Measurements from ENCODE around the gene TNFAIP8. TPM values are rescaled to one million over a fixed set of nuclear protein-coding genes. Genes with fewer than 3 reads are reported as not detected.

Gene TNFAIP8
- total RNA-seq, 1 donor, result 242 TPM

GRCh38 chr5:119385536-119386128, 29.8 kb downstream of the TNFAIP8 start:
- H3K27me3 ChIP-seq (ENCODE audit: insufficient read depth, low read length), result no peaks in the 10 kb centered on the region
- H3K4me1 ChIP-seq (ENCODE audit: insufficient read depth, low read length), result peaks cover 51% of the 10 kb centered on the region
- H3K9me3 ChIP-seq (ENCODE audit: low read depth, low read length), result no peaks in the 10 kb centered on the region
- no peak overlapping the region for H3K4me3 ChIP-seq (ENCODE audit: low read length)

- Histone ChIP-seq H3K4me3 (ENCODE audit: low read length) (no peak overlapping the region), H3K9me3 (ENCODE audit: low read depth, low read length) (no peaks in the 10 kb centered on the region), H3K27me3 (ENCODE audit: insufficient read depth, low read length) (no peaks in the 10 kb centered on the region), H3K4me1 (ENCODE audit: insufficient read depth, low read length) (peaks cover 54% of the 10 kb centered on the region)
These were observed 31.0 kb downstream of the TNFAIP8 start for GRCh38 chr5:119386596-119387344.

GRCh38 chr5:119387945-119388618, 32.3 kb downstream of the TNFAIP8 start:
- Histone ChIP-seq H3K9me3 (ENCODE audit: low read depth, low read length) (no peaks in the 10 kb centered on the region), H3K4me1 (ENCODE audit: insufficient read depth, low read length) (peaks cover 51% of the 10 kb centered on the region), H3K27me3 (ENCODE audit: insufficient read depth, low read length) (no peaks in the 10 kb centered on the region), H3K4me3 (ENCODE audit: low read length) (no peak overlapping the region)

- Histone ChIP-seq H3K27me3 (ENCODE audit: insufficient read depth, low read length) (no peaks in the 10 kb centered on the region), H3K4me3 (ENCODE audit: low read length) (no peak overlapping the region), H3K4me1 (ENCODE audit: insufficient read depth, low read length) (peaks cover 51% of the 10 kb centered on the region), H3K9me3 (ENCODE audit: low read depth, low read length) (no peaks in the 10 kb centered on the region)
These were observed 32.9 kb downstream of the TNFAIP8 start for GRCh38 chr5:119388619-119389190.

- H3K27me3 ChIP-seq (ENCODE audit: insufficient read depth, low read length), result no peaks in the 10 kb centered on the region
- no peak overlapping the region for H3K4me3 ChIP-seq (ENCODE audit: low read length)
- no peaks in the 10 kb centered on the region for H3K9me3 ChIP-seq (ENCODE audit: low read depth, low read length)
- peaks cover 45% of the 10 kb centered on the region for H3K4me1 ChIP-seq (ENCODE audit: insufficient read depth, low read length)
These were observed 33.6 kb downstream of the TNFAIP8 start for GRCh38 chr5:119389288-119390030.

GRCh38 chr5:119390404-119390803, 34.6 kb downstream of the TNFAIP8 start:
- no peaks in the 10 kb centered on the region for H3K9me3 ChIP-seq (ENCODE audit: low read depth, low read length)
- H3K4me1 ChIP-seq (ENCODE audit: insufficient read depth, low read length), result peaks cover 45% of the 10 kb centered on the region
- no peak overlapping the region for H3K4me3 ChIP-seq (ENCODE audit: low read length)
- H3K27me3 ChIP-seq (ENCODE audit: insufficient read depth, low read length), result no peaks in the 10 kb centered on the region

- peaks cover 53% of the 10 kb centered on the region for H3K4me1 ChIP-seq (ENCODE audit: insufficient read depth, low read length)
- no peaks in the 10 kb centered on the region for H3K9me3 ChIP-seq (ENCODE audit: low read depth, low read length)
- no peaks in the 10 kb centered on the region for H3K27me3 ChIP-seq (ENCODE audit: insufficient read depth, low read length)
- H3K4me3 ChIP-seq (ENCODE audit: low read length), result no peak overlapping the region
These were observed 37.4 kb downstream of the TNFAIP8 start for GRCh38 chr5:119393201-119393691.

GRCh38 chr5:119393746-119394145, 37.9 kb downstream of the TNFAIP8 start:
- H3K4me1 ChIP-seq (ENCODE audit: insufficient read depth, low read length), result peaks cover 50% of the 10 kb centered on the region

GRCh38 chr5:119395080-119395836, 39.4 kb downstream of the TNFAIP8 start:
- H3K27me3 ChIP-seq (ENCODE audit: insufficient read depth, low read length), result no peaks in the 10 kb centered on the region

More at GRCh38 chr5:119393746-119394145, 37.9 kb downstream of the TNFAIP8 start:
- Histone ChIP-seq H3K4me3 (ENCODE audit: low read length) (no peak overlapping the region), H3K27me3 (ENCODE audit: insufficient read depth, low read length) (no peaks in the 10 kb centered on the region), H3K9me3 (ENCODE audit: low read depth, low read length) (no peaks in the 10 kb centered on the region)

GRCh38 chr5:119396030-119396664, 40.3 kb downstream of the TNFAIP8 start:
- peaks cover 35% of the 10 kb centered on the region for H3K4me1 ChIP-seq (ENCODE audit: insufficient read depth, low read length)
- H3K27me3 ChIP-seq (ENCODE audit: insufficient read depth, low read length), result no peaks in the 10 kb centered on the region
- H3K4me3 ChIP-seq (ENCODE audit: low read length), result no peak overlapping the region
- H3K9me3 ChIP-seq (ENCODE audit: low read depth, low read length), result no peaks in the 10 kb centered on the region

More at GRCh38 chr5:119395080-119395836, 39.4 kb downstream of the TNFAIP8 start:
- no peak overlapping the region for H3K4me3 ChIP-seq (ENCODE audit: low read length)
- H3K4me1 ChIP-seq (ENCODE audit: insufficient read depth, low read length), result peaks cover 44% of the 10 kb centered on the region
- H3K9me3 ChIP-seq (ENCODE audit: low read depth, low read length), result no peaks in the 10 kb centered on the region

- no peaks in the 10 kb centered on the region for H3K27me3 ChIP-seq (ENCODE audit: insufficient read depth, low read length)
- H3K4me3 ChIP-seq (ENCODE audit: low read length), result no peak overlapping the region
- H3K9me3 ChIP-seq (ENCODE audit: low read depth, low read length), result no peaks in the 10 kb centered on the region
- peaks cover 31% of the 10 kb centered on the region for H3K4me1 ChIP-seq (ENCODE audit: insufficient read depth, low read length)
These were observed 41.9 kb downstream of the TNFAIP8 start for GRCh38 chr5:119397518-119398380.

- Histone ChIP-seq H3K27me3 (ENCODE audit: insufficient read depth, low read length) (no peaks in the 10 kb centered on the region), H3K9me3 (ENCODE audit: low read depth, low read length) (no peaks in the 10 kb centered on the region), H3K4me3 (ENCODE audit: low read length) (no peak overlapping the region), H3K4me1 (ENCODE audit: insufficient read depth, low read length) (peaks cover 34% of the 10 kb centered on the region)
These were observed 43.1 kb downstream of the TNFAIP8 start for GRCh38 chr5:119398727-119399466.

Data from mononuclear cell (primary cell).